Natural killer cell treated with Interleukin-12 subunit alpha and Interleukin-12 subunit beta and Interleukin-15 and Interleukin-18, amount 100 ng/mL, for 72 hours (primary cell): ENCODE results near the gene ZNF577. TPM values are rescaled to one million over a fixed set of nuclear protein-coding genes. Genes with fewer than 3 reads are reported as not detected.
"Not testable (repeated sequence)": the region's sequence is repeated elsewhere in the genome, so short reads cannot be mapped to it uniquely, and the experiment has no call there.

ENCODE experiments used
- ATAC-seq, 2 donors: fragments of 150-1000 bp; cut with Tn5 transposase in 1 of 2; sonication (Bioruptor Pico), chemical (Tn5 transposase) in 1 of 2; 2 replicates each; pipeline ENCODE4 v1.10.0; 2021
- DNase-seq: peaks from one replicate; pipeline ENCODE4 v3.0.0; 2022; ENCODE audit warnings: low spot score
- H3K27ac Mint-ChIP-seq, 2 donors: 1 replicate in 1 of 2; 2 replicates in 1 of 2; pipeline ENCODE4 v1.8.0; 2022; ENCODE audit warnings: mixed read lengths in 2 of 2, mild to moderate bottlenecking in 1 of 2, moderate library complexity in 1 of 2
- H3K27me3 Mint-ChIP-seq, 2 donors: 1 replicate in 1 of 2; 2 replicates in 1 of 2; pipeline ENCODE4 v1.8.0; 2022; ENCODE audit warnings: mixed read lengths in 2 of 2
- H3K36me3 Mint-ChIP-seq: one replicate; pipeline ENCODE4 v1.8.0; 2022; ENCODE audit warnings: mixed read lengths
- H3K4me1 Mint-ChIP-seq, 2 donors: 1 replicate in 1 of 2; 2 replicates in 1 of 2; pipeline ENCODE4 v1.8.0; 2022; ENCODE audit warnings: low read depth in 2 of 2, mixed read lengths in 2 of 2, mild to moderate bottlenecking in 1 of 2
- H3K4me3 Mint-ChIP-seq: one replicate; pipeline ENCODE4 v1.8.0; 2022; ENCODE audit warnings: mixed read lengths
- H3K9me3 Mint-ChIP-seq: 2 replicates; pipeline ENCODE4 v1.8.0; 2022; ENCODE audit warnings: mixed read lengths
- total RNA-seq, 2 donors: library from RNA; stranded (reverse); gene quantifications; one replicate each; pipeline ENCODE4 v1.2.3, GENCODE V29; 2022

The ZNF577 gene
- total RNA-seq = 1 to 10 TPM; 8.1 to 9.8 TPM

DNA sequence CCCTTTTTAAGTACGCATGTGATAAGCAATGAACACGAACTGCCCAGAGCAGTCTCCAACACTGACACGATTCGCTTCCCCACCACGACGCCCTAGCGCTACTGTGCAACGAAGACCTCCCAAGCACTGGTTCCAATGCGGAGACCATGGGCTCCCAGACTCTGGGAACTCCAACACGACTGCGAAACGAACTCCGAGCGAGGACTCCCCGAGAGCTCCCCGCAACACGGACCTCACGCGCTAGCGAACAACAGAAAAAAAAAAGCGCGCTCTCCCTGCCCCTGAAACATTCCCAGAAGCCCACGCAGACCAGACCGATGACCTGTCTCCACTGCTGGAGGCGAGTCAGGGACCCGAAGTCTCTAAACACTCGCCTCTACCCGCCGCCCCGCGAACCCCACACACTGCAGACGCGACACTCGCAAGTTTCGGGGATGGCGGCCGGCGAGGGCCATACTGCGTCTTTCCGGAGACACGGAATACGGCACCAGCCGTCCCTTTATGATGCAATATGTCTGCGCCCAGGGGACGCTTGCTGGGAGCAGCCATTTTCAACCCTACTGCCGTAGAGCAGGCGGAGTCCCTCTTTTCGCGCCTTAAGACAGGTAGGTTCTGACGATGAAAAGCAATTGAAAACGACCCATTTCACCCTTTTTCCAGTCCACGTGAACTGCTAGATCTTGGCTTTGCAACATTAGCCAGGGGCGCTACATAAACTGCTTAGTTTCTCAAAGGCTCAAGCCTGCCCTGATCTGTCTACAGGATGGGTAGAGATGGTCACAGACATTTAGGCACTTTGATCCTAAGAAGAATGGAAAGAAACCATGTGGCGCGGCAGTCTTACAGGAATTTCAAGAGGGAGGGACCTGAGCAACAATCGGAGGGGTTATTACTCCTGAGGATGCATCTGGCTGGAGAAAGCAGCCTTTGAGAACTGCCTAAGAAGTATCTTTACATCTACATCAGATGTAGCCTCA, at the start of gene ZNF577:
Gene ZNF577 (minus strand): TSS at position 430 of the 977 bp plus-strand sequence. CDS start 7,569 bp downstream, outside the sequence.
- no peaks in the 10 kb centered on the region for H3K27me3 Mint-ChIP-seq

GRCh38 chr19:51931921-51932320, 44.2 kb upstream of the ZNF577 start:
- H3K4me3 Mint-ChIP-seq = no peak overlapping the region
- H3K9me3 Mint-ChIP-seq = peaks cover 16% of the 10 kb centered on the region
- H3K27me3 Mint-ChIP-seq = no peaks in the 10 kb centered on the region

More for the DNA sequence above, at the start of gene ZNF577:
- peaks cover 23% of the 10 kb centered on the region for H3K9me3 Mint-ChIP-seq
- peak; percentile 83 to 99 for ATAC-seq
- H3K4me1 Mint-ChIP-seq = peaks cover 0 to 13% of the 10 kb centered on the region in 2 donors
- H3K4me3 Mint-ChIP-seq = peak within 1 kb of the TSS; percentile 91
- DNase-seq = peak; percentile 87
- peak within 1 kb of the TSS; percentile 76 to 96 for H3K27ac Mint-ChIP-seq
- H3K36me3 Mint-ChIP-seq = peaks cover 84% of the 10 kb centered on the region

GRCh38 chr19:51927859-51928258, 40.1 kb upstream of the ZNF577 start:
- Mint-ChIP-seq H3K4me3 (peak overlapping the region; percentile 89), H3K4me1 (peaks cover 24 to 33% of the 10 kb centered on the region in 2 donors), H3K27ac (peak overlapping the region; percentile 88 to 95), H3K36me3 (peaks cover 68% of the 10 kb centered on the region), H3K27me3 (peaks cover 0 to 2% of the 10 kb centered on the region in 2 donors), H3K9me3 (peaks cover 22% of the 10 kb centered on the region)
- ATAC-seq (no peak), DNase-seq (no peak)

More at GRCh38 chr19:51931921-51932320, 44.2 kb upstream of the ZNF577 start:
- Mint-ChIP-seq H3K27ac (no peak overlapping the region), H3K4me1 (peaks cover 18 to 25% of the 10 kb centered on the region in 2 donors), H3K36me3 (peaks cover 66% of the 10 kb centered on the region)
- DNase-seq = no peak
- ATAC-seq = no peak

GRCh38 chr19:51926784-51927741, 39.3 kb upstream of the ZNF577 start, which contains the start of gene ZNF613:
ZNF613 (plus strand) TSS chr19:51927472; CDS start chr19:51936221, 8,749 bp downstream.
- H3K4me3 Mint-ChIP-seq = peak within 1 kb of the TSS; percentile 89
- peak; percentile 88 for DNase-seq
- peak within 1 kb of the TSS; percentile 88 to 95 for H3K27ac Mint-ChIP-seq
- peaks cover 68% of the 10 kb centered on the region for H3K36me3 Mint-ChIP-seq
- peaks cover 23% of the 10 kb centered on the region for H3K9me3 Mint-ChIP-seq
- peaks cover 0 to 2% of the 10 kb centered on the region in 2 donors for H3K27me3 Mint-ChIP-seq
- H3K4me1 Mint-ChIP-seq = peaks cover 24 to 33% of the 10 kb centered on the region in 2 donors
- ATAC-seq = peak; percentile 94

DNA sequence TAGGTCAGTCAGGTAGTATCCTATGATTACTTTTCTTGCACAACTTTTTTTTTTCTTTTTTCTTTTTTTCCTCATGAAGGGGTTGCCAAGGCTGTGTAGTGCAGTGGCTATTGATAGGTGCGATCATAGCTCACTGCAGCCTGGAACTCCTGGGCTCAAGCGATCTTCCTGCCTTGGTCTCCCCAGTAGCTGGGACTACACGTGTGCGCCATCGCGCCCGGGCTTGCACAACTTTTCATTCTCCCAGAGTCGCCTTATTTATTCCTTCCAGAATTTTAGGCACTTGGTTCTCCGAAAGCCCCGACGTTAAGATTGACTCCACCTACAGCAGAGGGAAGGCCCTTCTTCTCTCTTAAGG, 38.7 kb upstream of the ZNF577 start:
- no peak for DNase-seq
- ATAC-seq = no peak
- peak overlapping the region; percentile 88 to 95 for H3K27ac Mint-ChIP-seq
- H3K27me3 Mint-ChIP-seq = peaks cover 0 to 2% of the 10 kb centered on the region in 2 donors
- H3K4me3 Mint-ChIP-seq = peak overlapping the region; percentile 89
- H3K4me1 Mint-ChIP-seq = peaks cover 21 to 33% of the 10 kb centered on the region in 2 donors
- peaks cover 27% of the 10 kb centered on the region for H3K9me3 Mint-ChIP-seq
- H3K36me3 Mint-ChIP-seq = peaks cover 68% of the 10 kb centered on the region

DNA sequence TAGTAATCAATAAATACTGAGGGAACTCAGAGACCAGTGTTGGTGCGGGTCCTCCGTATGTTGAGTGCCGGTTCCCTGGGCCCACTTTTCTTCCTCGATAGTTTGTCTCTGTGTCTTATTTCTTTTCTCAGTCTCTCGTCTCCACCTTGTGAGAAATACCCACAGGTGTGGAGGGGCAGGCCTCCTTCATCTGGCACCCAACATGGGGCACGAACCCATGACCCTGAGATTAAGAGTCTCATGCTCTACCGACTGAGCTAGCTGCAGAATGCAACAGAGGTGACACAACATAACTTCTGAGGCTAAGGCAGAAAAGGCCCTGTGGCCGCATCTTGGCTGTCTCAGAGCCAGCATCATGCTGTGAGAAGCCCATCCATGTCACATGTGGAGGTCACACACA, 34.2 kb upstream of the ZNF577 start:
- Mint-ChIP-seq H3K9me3 (peaks cover 41% of the 10 kb centered on the region), H3K36me3 (peaks cover 63% of the 10 kb centered on the region), H3K4me1 (peaks cover 7 to 8% of the 10 kb centered on the region in 2 donors), H3K4me3 (no peak overlapping the region), H3K27ac (no peak overlapping the region), H3K27me3 (peaks cover 0 to 2% of the 10 kb centered on the region in 2 donors)
- no peak for DNase-seq
- no peak for ATAC-seq

- ATAC-seq (no peak), DNase-seq (no peak)
- Mint-ChIP-seq H3K4me1 (no peaks in the 10 kb centered on the region), H3K27me3 (peaks cover 6 to 8% of the 10 kb centered on the region in 2 donors), H3K27ac (no peak overlapping the region), H3K4me3 (no peak overlapping the region), H3K9me3 (peaks cover 49% of the 10 kb centered on the region), H3K36me3 (peaks cover 69% of the 10 kb centered on the region)
Observed at GRCh38 chr19:51919606-51920005, 31.9 kb upstream of the ZNF577 start.

DNA sequence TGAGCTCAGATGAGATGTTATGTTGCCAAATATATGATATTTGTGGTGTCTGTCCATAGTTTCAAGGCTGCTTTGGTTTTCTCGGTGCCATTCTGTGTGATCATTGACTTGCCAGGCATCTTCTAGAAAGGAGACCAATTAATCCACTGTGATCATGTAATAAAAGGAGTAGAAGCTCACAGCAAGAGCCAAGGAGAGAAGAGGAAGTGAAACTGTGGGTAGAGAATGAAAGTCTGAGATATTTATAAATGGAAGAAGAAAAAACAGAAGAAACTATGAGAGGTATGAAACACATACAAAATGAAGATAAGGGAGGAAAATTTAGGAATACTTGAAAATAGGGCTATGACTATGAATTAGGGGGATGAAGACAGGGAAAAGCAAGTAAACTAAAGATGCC, 28.4 kb upstream of the ZNF577 start:
- DNase-seq = no peak
- H3K36me3 Mint-ChIP-seq = peaks cover 69% of the 10 kb centered on the region
- H3K9me3 Mint-ChIP-seq = peaks cover 40% of the 10 kb centered on the region
- ATAC-seq = no peak
- peaks cover 8% of the 10 kb centered on the region in 2 donors for H3K27me3 Mint-ChIP-seq
- no peaks in the 10 kb centered on the region for H3K4me1 Mint-ChIP-seq
- H3K27ac Mint-ChIP-seq = no peak overlapping the region
- H3K4me3 Mint-ChIP-seq = no peak overlapping the region

- Mint-ChIP-seq H3K27ac (no peak overlapping the region), H3K27me3 (peaks cover 8% of the 10 kb centered on the region in 2 donors), H3K36me3 (peaks cover 62% of the 10 kb centered on the region), H3K4me3 (no peak overlapping the region), H3K9me3 (peaks cover 32% of the 10 kb centered on the region), H3K4me1 (no peaks in the 10 kb centered on the region)
- DNase-seq (no peak), ATAC-seq (no peak)
Observed at GRCh38 chr19:51915324-51915867, 27.6 kb upstream of the ZNF577 start.

DNA sequence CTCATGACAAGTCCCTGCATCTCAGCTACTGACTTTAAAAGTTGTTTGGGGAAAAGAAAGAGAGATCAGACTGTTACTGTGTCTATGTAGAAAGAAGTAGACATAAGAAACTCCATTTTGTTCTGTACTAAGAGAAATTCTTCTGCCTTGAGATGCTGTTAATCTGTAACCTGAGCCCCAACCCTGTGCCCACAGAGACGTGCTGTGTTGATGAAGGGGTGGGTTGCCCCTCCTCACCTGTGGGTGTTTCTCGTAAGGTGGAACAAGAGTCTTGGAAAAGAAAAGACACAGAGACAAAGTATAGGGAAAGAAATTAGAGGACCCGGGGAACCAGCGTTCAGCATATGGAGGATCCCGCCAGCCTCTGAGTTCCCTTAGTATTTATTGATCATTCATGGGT, 20.2 kb upstream of the ZNF577 start:
- ATAC-seq, H3K9me3 Mint-ChIP-seq, H3K27ac Mint-ChIP-seq, H3K4me3 Mint-ChIP-seq, DNase-seq: not testable (repeated sequence)
- H3K27me3 Mint-ChIP-seq = peaks cover 14% of the 10 kb centered on the region in 2 donors
- H3K36me3 Mint-ChIP-seq = peaks cover 44% of the 10 kb centered on the region
- H3K4me1 Mint-ChIP-seq = peaks cover 18 to 21% of the 10 kb centered on the region in 2 donors

- H3K9me3 Mint-ChIP-seq = peaks cover 11% of the 10 kb centered on the region
- not testable (repeated sequence) for ATAC-seq, DNase-seq, H3K27ac Mint-ChIP-seq
- peaks cover 50% of the 10 kb centered on the region for H3K36me3 Mint-ChIP-seq
- peaks cover 25 to 26% of the 10 kb centered on the region in 2 donors for H3K4me1 Mint-ChIP-seq
- H3K4me3 Mint-ChIP-seq = peak overlapping the region; percentile 17
- peaks cover 13 to 14% of the 10 kb centered on the region in 2 donors for H3K27me3 Mint-ChIP-seq
Observed at GRCh38 chr19:51906108-51906507, 18.4 kb upstream of the ZNF577 start.

DNA sequence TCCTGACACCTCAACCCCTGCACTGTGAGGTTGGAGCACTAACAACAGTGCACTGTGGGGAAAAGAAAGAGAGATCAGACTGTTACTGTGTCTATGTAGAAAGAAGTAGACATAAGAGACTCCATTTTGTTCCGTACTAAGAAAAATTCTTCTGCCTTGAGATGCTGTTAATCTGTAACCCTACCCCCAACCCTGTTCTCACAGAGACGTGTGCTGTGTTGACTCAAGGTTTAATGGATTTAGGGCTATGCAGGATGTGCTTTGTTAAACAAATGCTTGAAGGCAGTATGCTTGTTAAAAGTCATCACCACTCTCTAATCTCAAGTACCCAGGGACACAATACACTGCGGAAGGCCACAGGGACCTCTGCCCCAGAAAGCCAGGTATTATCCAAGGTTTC, 17.9 kb upstream of the ZNF577 start:
- Mint-ChIP-seq H3K4me1 (peaks cover 25 to 26% of the 10 kb centered on the region in 2 donors), H3K9me3 (peaks cover 11% of the 10 kb centered on the region), H3K36me3 (peaks cover 55% of the 10 kb centered on the region), H3K27me3 (peaks cover 13 to 14% of the 10 kb centered on the region in 2 donors)
- ATAC-seq, H3K27ac Mint-ChIP-seq, DNase-seq, H3K4me3 Mint-ChIP-seq: not testable (repeated sequence)

GRCh38 chr19:51905206-51905605, 17.5 kb upstream of the ZNF577 start:
- Mint-ChIP-seq H3K36me3 (peaks cover 59% of the 10 kb centered on the region), H3K4me1 (peaks cover 26 to 28% of the 10 kb centered on the region in 2 donors), H3K4me3 (peak overlapping the region; percentile 92), H3K27me3 (peaks cover 13 to 14% of the 10 kb centered on the region in 2 donors), H3K9me3 (peaks cover 15% of the 10 kb centered on the region), H3K27ac (peak overlapping the region; percentile 82 to 89)
- DNase-seq (no peak), ATAC-seq (no peak)
